Globus pallidus (tissue), 1 donor: ENCODE measurements around the gene SLC7A10.
"Not testable (repeated sequence)": the region's sequence is repeated elsewhere in the genome, so short reads cannot be mapped to it uniquely, and the experiment has no call there.

Experiments used
- DNase-seq: peaks from one replicate; pipeline ENCODE4 v3.0.0-alpha.2; 2015; ENCODE audit warnings: low spot score

Gene SLC7A10

DNA sequence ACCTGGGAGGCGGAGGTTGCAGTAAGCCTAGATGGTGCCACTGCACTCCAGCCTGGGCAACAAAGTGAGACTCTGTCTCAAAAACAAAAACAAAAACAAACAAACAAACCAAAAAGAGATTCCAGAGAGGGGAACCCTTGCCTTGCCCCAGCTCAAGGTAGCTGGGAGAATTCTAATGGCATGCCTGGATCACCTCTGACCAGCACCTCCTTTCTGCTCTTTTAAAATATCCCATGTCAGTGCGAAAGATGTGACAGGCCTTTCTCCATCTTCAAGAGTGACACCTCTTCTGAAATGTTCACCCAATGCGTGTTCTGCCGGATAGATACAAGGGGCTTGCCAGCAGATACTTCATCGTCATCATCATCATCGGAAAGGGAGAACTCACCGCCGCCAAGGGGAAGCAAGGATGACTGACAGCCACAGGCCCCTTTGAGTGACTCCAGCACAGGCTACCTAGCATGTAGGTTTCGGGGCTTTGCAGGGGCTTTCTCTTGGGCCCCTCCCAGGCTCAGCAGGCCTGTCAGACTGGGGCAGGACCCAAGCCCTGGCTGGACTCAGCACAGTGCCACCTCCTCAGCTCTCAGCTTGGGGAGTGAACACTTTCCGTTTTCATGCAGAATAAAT is 50.4 kb downstream of the SLC7A10 start:
- no peak for DNase-seq

GRCh38 chr19:33174186-33174585 is 51.5 kb downstream of the SLC7A10 start:
- no peak for DNase-seq

- DNase-seq: no peak
These were observed 53.7 kb downstream of the SLC7A10 start for GRCh38 chr19:33171916-33172359.

DNA sequence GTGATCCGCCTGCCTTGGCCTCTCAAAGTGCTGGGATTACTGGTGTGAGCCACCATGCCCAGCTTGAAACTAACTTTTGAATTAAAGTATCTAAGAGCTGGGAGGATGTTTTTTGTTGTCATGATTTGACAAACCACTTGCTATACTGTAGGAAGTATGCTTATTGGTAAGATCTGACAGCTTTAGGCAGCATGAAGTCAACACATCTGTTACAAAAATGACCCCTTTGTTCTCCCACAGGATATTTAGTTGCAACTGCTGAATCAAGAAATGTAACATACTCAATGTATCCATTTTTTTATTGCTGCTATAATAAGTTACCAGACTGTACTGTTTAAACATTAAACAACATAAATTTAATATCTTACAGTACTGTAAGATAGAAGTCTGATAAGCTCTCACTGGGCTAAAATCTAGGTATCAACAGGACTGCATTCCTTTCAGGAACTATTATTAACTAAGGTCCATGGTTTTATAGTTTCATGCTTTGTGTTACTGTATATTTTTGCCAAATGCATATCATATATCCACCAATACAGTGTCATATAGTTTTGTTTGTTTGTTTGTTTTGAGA is 54.3 kb downstream of the SLC7A10 start:
- no peak for DNase-seq

- DNase-seq: no peak
These were observed 57.1 kb downstream of the SLC7A10 start for GRCh38 chr19:33168528-33168927.

DNA sequence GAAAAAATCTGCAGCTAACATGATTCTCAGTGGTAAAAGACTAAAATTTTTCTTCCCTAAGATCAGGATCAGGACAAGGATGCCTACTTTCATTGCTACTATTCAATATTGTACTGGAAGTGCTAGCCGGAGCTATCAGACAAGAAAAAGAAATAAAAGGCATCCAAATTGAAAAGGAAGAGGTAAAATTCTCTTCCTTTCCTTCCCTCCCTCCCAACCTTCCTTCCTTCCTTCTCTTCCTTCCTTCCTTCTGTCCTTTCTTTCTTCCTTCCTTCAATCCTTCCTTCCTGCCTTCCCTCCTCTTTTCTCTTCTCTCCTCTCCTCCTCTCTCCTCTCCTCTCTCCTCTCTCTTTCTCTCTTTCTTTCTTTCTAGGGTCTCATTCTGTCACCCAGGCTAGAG is 58.2 kb downstream of the SLC7A10 start:
- no peak for DNase-seq

DNA sequence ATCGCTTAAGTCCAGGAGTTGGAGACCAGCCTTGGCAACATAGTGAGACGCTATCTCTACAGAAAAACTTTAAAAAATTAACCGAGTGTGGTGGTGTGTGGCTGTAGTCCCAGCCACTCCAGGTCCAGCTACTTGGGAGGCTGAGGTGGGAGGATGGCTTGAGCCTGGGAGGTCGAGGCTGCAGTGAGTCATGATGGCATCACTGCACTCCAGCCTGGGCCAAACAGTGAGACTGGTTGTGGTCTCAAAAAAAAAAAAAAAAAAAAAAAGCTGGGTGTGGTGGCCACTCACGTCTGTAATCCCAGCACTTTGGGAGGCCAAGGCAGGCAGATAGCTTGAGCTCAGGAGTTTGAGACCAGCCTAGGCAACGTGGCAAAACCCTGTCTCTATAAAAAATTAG is 59.6 kb downstream of the SLC7A10 start:
- DNase-seq: not testable (repeated sequence)

GRCh38 chr19:33163481-33163880 is 62.2 kb downstream of the SLC7A10 start:
- no peak for DNase-seq

DNA sequence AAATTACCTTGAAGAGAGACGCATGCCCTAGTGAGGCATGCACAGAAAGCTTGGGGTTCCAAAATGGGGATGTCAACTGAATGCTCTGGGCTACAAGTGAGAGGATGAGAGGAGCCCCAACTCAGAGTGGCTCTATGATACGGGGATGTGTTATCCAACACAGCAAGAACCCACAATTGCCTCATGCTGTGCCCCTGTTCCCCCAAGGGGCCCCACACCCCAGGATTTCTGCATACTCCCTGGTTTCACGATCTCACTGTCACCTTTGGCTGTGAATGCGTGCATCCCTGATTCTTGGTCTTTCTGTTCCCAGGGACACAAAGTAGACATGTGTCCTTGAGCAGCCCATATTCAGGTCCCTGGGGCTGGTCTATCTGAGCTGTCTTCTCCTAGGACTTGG is 64.4 kb downstream of the SLC7A10 start:
- no peak for DNase-seq

DNA sequence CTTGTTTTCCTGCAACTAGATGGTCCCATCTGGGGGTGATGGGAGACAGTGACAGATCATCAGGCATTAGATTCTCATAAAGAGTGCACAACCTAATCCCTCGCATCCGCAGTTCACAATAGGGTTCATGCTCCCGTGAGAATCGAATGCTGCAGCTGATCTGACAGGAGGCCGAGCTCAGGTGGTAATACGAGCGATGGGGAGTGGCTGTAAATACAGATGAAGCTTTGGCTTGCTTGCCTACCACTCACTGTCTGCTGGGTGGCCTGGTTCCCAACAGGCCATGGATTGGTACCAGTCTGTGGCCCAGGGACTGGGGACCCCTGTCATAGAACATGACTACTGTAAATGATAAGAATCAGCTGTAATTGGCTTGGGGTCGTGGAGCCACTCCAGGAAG is 65.8 kb downstream of the SLC7A10 start:
- no peak for DNase-seq

DNA sequence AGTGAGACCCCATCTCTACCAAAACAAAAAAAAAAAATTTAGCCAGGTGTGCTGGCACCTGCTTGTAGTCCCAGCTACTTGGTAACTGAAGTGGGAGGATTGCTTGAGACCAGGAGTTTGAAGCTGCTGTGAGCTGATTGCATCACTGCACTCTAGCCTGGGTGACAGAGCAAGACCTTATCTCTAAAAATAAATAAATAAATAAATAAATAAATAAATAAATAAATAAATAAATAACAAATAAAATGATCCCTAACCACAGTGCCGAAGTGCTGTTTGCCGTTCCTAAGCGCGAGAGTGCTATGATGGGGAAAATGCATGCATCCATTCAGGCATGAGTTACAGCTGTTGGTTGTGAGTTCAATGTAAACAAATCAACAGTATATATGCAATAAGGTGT is 66.5 kb downstream of the SLC7A10 start:
- no peak for DNase-seq
